Measurements from ENCODE around the gene GRID2. TPM values are rescaled to one million over a fixed set of nuclear protein-coding genes. Genes with fewer than 3 reads are reported as not detected.

Gene GRID2
- total RNA-seq, 1 donor from 2014 or later, result not detected

- H3K27ac Mint-ChIP-seq (ENCODE audit: unreplicated experiment), result peak overlapping the region; percentile 60
- no peak overlapping the region for H3K4me3 Mint-ChIP-seq (ENCODE audit: unreplicated experiment)
- peaks cover 31% of the 10 kb centered on the region for H3K4me1 Mint-ChIP-seq (ENCODE audit: unreplicated experiment)
- H3K27me3 Mint-ChIP-seq (ENCODE audit: unreplicated experiment), result no peaks in the 10 kb centered on the region
- no peak for TF ChIP-seq CTCF (IDR thresholded peaks at IDR 0.05)
- DNase-seq (ENCODE audit: extremely low spot score, unreplicated experiment), result no peak
- peaks cover 1% of the 10 kb centered on the region for H3K36me3 Mint-ChIP-seq (ENCODE audit: unreplicated experiment)
- no peaks in the 10 kb centered on the region for H3K9me3 Mint-ChIP-seq (ENCODE audit: unreplicated experiment)
These were observed 665.2 kb downstream of the GRID2 start for GRCh38 chr4:92968996-92969395.

GRCh38 chr4:92969650-92970379 is 666.0 kb downstream of the GRID2 start:
- peaks cover 1% of the 10 kb centered on the region for H3K36me3 Mint-ChIP-seq (ENCODE audit: unreplicated experiment)
- DNase-seq (ENCODE audit: extremely low spot score, unreplicated experiment), result no peak
- peak overlapping the region; percentile 2 for H3K4me3 Mint-ChIP-seq (ENCODE audit: unreplicated experiment)
- no peak for TF ChIP-seq CTCF (IDR thresholded peaks at IDR 0.05)
- H3K27ac Mint-ChIP-seq (ENCODE audit: unreplicated experiment), result peak overlapping the region; percentile 36
- H3K4me1 Mint-ChIP-seq (ENCODE audit: unreplicated experiment), result peaks cover 31% of the 10 kb centered on the region
- H3K9me3 Mint-ChIP-seq (ENCODE audit: unreplicated experiment), result no peaks in the 10 kb centered on the region
- H3K27me3 Mint-ChIP-seq (ENCODE audit: unreplicated experiment), result no peaks in the 10 kb centered on the region

GRCh38 chr4:92970996-92971395 is 667.2 kb downstream of the GRID2 start:
- Mint-ChIP-seq H3K4me3 (ENCODE audit: unreplicated experiment) (no peak overlapping the region), H3K4me1 (ENCODE audit: unreplicated experiment) (peaks cover 31% of the 10 kb centered on the region), H3K9me3 (ENCODE audit: unreplicated experiment) (no peaks in the 10 kb centered on the region), H3K27ac (ENCODE audit: unreplicated experiment) (no peak overlapping the region), H3K36me3 (ENCODE audit: unreplicated experiment) (peaks cover 1% of the 10 kb centered on the region), H3K27me3 (ENCODE audit: unreplicated experiment) (no peaks in the 10 kb centered on the region)
- no peak for DNase-seq (ENCODE audit: extremely low spot score, unreplicated experiment)
- TF ChIP-seq CTCF (IDR thresholded peaks at IDR 0.05), result no peak

- Mint-ChIP-seq H3K36me3 (ENCODE audit: unreplicated experiment) (no peaks in the 10 kb centered on the region), H3K27me3 (ENCODE audit: unreplicated experiment) (peaks cover 3% of the 10 kb centered on the region), H3K9me3 (ENCODE audit: unreplicated experiment) (peaks cover 4% of the 10 kb centered on the region), H3K4me1 (ENCODE audit: unreplicated experiment) (no peaks in the 10 kb centered on the region), H3K4me3 (ENCODE audit: unreplicated experiment) (no peak overlapping the region), H3K27ac (ENCODE audit: unreplicated experiment) (no peak overlapping the region)
- no peak for TF ChIP-seq CTCF (IDR thresholded peaks at IDR 0.05)
- no peak for DNase-seq (ENCODE audit: extremely low spot score, unreplicated experiment)
These were observed 684.5 kb downstream of the GRID2 start for GRCh38 chr4:92988301-92988700.

- TF ChIP-seq CTCF (IDR thresholded peaks at IDR 0.05), result no peak
- Mint-ChIP-seq H3K9me3 (ENCODE audit: unreplicated experiment) (no peaks in the 10 kb centered on the region), H3K27me3 (ENCODE audit: unreplicated experiment) (no peaks in the 10 kb centered on the region), H3K4me1 (ENCODE audit: unreplicated experiment) (no peaks in the 10 kb centered on the region), H3K36me3 (ENCODE audit: unreplicated experiment) (no peaks in the 10 kb centered on the region), H3K4me3 (ENCODE audit: unreplicated experiment) (no peak overlapping the region), H3K27ac (ENCODE audit: unreplicated experiment) (no peak overlapping the region)
- no peak for DNase-seq (ENCODE audit: extremely low spot score, unreplicated experiment)
These were observed 689.0 kb downstream of the GRID2 start for GRCh38 chr4:92992758-92993157.
